ENCODE data around the gene VAV2. TPM values are rescaled to one million over a fixed set of nuclear protein-coding genes. Genes with fewer than 3 reads are reported as not detected.
A peak's percentile ranks its signal among the peaks of the same experiment; 100 is the strongest.

The VAV2 gene
- total and polyA plus RNA-seq, 9 of the 15 experiments (the other 6 are each of a cell fraction or from before 2014, with no cell fraction given), result 0.01 to 2.7 (median 1.0) TPM; not detected in 1

GRCh38 chr9:133747309-133747708 is 244.8 kb downstream of the VAV2 start:
- BruUV-seq (replicated peaks), result no TSS peak
- POLR2A ChIA-PET, result interaction anchor here (1.1 kb wide), 1 partner anchor 22 kb away, joined by 3 read pairs; no protein-coding TSS in a partner anchor
- H3K79me2 ChIP-seq (ENCODE audit: control insufficient read depth, insufficient read depth, low read length), result no peaks in the 10 kb centered on the region
- H3K27me3 ChIP-seq (ENCODE audit: control insufficient read depth in 2 of 2, insufficient read depth in 2 of 2, low read length in 2 of 2), result peaks cover 0 to 4% of the 10 kb centered on the region in 2 experiments; a peak in 1 of 5 replicates
- peaks cover 6% of the 10 kb centered on the region; the same call in 1 of the 2 replicates for H4K20me1 ChIP-seq (replicated peaks; ENCODE audit: control insufficient read depth, insufficient read depth, low read length)
- ATAC-seq (no peak), FAIRE-seq (no peak), DNase-seq (ENCODE audit: extremely low read depth in 1 of 4, low spot score in 3 of 4) (no peak)
- H3K9me3 ChIP-seq (replicated peaks; ENCODE audit: control insufficient read depth, insufficient read depth, low read depth, low read length), result no peaks in the 10 kb centered on the region
- in situ Hi-C loops (cut with MboI) (no loop called here), intact Hi-C loops (cut with micrococcal nuclease) (no loop called here)
- no peak overlapping the region for H3K9ac ChIP-seq (ENCODE audit: insufficient read depth in 1 of 2, low read depth in 2 of 2, low read length in 2 of 2)
- CTCF ChIA-PET (ENCODE audit: low intra/inter-chr PET ratio), result no interaction called here
- no peak overlapping the region for H2AFZ ChIP-seq (ENCODE audit: low read depth, low read length)
- no peaks in the 10 kb centered on the region; a peak in 2 of 5 replicates for H3K4me1 ChIP-seq (replicated peaks in 1 of 2; ENCODE audit: control insufficient read depth in 2 of 2, insufficient read depth in 2 of 2, low read length in 2 of 2)
- H3K9me1 ChIP-seq (ENCODE audit: control insufficient read depth, insufficient read depth, low read length), result no peaks in the 10 kb centered on the region
- H3K4me2 ChIP-seq (ENCODE audit: insufficient read depth, low read length), result no peak overlapping the region
- H3K36me3 ChIP-seq (ENCODE audit: control insufficient read depth, insufficient read depth, low read length), result no peaks in the 10 kb centered on the region
- H3K4me3 ChIP-seq, result no peak overlapping the region
- no peak overlapping the region for H3K27ac ChIP-seq (ENCODE audit: extremely low read depth, low read depth, low read length)
- TF ChIP-seq, protein P1, sequence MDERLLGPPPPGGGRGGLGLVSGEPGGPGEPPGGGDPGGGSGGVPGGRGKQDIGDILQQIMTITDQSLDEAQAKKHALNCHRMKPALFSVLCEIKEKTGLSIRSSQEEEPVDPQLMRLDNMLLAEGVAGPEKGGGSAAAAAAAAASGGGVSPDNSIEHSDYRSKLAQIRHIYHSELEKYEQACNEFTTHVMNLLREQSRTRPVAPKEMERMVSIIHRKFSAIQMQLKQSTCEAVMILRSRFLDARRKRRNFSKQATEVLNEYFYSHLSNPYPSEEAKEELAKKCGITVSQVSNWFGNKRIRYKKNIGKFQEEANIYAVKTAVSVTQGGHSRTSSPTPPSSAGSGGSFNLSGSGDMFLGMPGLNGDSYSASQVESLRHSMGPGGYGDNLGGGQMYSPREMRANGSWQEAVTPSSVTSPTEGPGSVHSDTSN (CRISPR knock-in tag; IDR thresholded peaks at IDR 0.05; ENCODE audit: low read depth), result no peak
- TF ChIP-seq, protein P1 (tag; conservative IDR thresholded peaks at IDR 0.05; ENCODE audit: low read depth), result peak; percentile 60
- no peak for TF ChIP-seq KAT2B (IDR thresholded peaks at IDR 0.05; ENCODE audit: low read depth, low read length)
- TF ChIP-seq GATAD2A (IDR thresholded peaks at IDR 0.05), result no peak
- TF ChIP-seq, protein P2, sequence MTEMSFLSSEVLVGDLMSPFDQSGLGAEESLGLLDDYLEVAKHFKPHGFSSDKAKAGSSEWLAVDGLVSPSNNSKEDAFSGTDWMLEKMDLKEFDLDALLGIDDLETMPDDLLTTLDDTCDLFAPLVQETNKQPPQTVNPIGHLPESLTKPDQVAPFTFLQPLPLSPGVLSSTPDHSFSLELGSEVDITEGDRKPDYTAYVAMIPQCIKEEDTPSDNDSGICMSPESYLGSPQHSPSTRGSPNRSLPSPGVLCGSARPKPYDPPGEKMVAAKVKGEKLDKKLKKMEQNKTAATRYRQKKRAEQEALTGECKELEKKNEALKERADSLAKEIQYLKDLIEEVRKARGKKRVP (CRISPR knock-in tag; IDR thresholded peaks at IDR 0.05), result no peak
- TF ChIP-seq RBM22 (IDR thresholded peaks at IDR 0.05; ENCODE audit: low read depth, low read length, poor library complexity, severe bottlenecking), result no peak
- no peak for TF ChIP-seq EHMT2 (IDR thresholded peaks at IDR 0.05)
- TF ChIP-seq U2AF2 (optimal IDR thresholded peaks at IDR 0.05; ENCODE audit: low read depth, low read length), result no peak
- TF ChIP-seq MITF (IDR thresholded peaks at IDR 0.05), result no peak
- no peak for TF ChIP-seq ARNT (IDR thresholded peaks at IDR 0.05)
- TF ChIP-seq FOXA3 (CRISPR knock-in tag; conservative IDR thresholded peaks at IDR 0.05 in 1 of 2, IDR thresholded peaks at IDR 0.05 in 1 of 2), result peak in 1 of 2 experiments; percentile 57; a peak in 2 of 4 replicates
- TF ChIP-seq ZNF507 (tag; conservative IDR thresholded peaks at IDR 0.05), result no peak
- TF ChIP-seq PHF21A (IDR thresholded peaks at IDR 0.05; ENCODE audit: borderline replicate concordance, low read depth), result no peak
- TF ChIP-seq ELK1 (CRISPR knock-in tag; IDR thresholded peaks at IDR 0.05), result no peak
- no peak for TF ChIP-seq POLR2AphosphoS5 (IDR thresholded peaks at IDR 0.05; ENCODE audit: control insufficient read depth, insufficient read depth, low read depth, low read length)
- no peak for TF ChIP-seq HBP1 (CRISPR knock-in tag; IDR thresholded peaks at IDR 0.05)
- TF ChIP-seq ZNF668 (CRISPR knock-in tag; IDR thresholded peaks at IDR 0.05), result no peak

Data from K562 (cell line).